T-cell (primary cell): Measurements from ENCODE around the gene DRG2. TPM values are rescaled to one million over a fixed set of nuclear protein-coding genes. Genes with fewer than 3 reads are reported as not detected.

Experiments used
- ATAC-seq, 4 experiments: fragments of 200-7000 bp in 3 of 4; fragments of 150-1000 bp in 1 of 4; cut with Tn5 transposase; replicated peaks in 1 of 4; 1 replicate in 3 of 4; 2 replicates in 1 of 4; pipeline ENCODE4 v1.10.0; 2021; ENCODE audit warnings: moderate library complexity in 3 of 4, mild to moderate bottlenecking in 2 of 4, moderate number of reproducible peaks in 1 of 4
- CTCF ChIA-PET, 2 donors: fragments of 300-600 bp; sonication (Branson Sonifier 250); formaldehyde crosslinking; loops; one replicate each; lab custom pipeline; 2022; ENCODE audit warnings: antibody characterized with exemption in 2 of 2; lab: Charles Lee
- POLR2A ChIA-PET, 2 donors: fragments of 300-600 bp; sonication (Branson Sonifier 250); formaldehyde crosslinking; loops; one replicate each; lab custom pipeline; 2022; ENCODE audit warnings: antibody characterized with exemption in 2 of 2; lab: Charles Lee
- DNase-seq, 35 experiments: peaks; one replicate each; pipeline versions ENCODE4 v3.0.0 to v3.0.0-alpha.2; 2013 to 2023
- H3K27ac ChIP-seq: one replicate; pipeline ENCODE4 v1.5.1; 2013; ENCODE audit warnings: low read length
- H3K27me3 ChIP-seq, 2 experiments: replicated peaks in 1 of 2; 1 replicate in 1 of 2; 2 replicates in 1 of 2; pipeline versions ENCODE4 v1.6.1 to v1.7.0; 2013; ENCODE audit warnings: low read length in 1 of 2, mixed read lengths in 1 of 2; ENCODE audit not compliant: control insufficient read depth in 2 of 2, insufficient read depth in 2 of 2; ENCODE audit errors: extremely low read depth in 1 of 2
- H3K36me3 ChIP-seq, 2 donors: 1 replicate in 1 of 2; 2 replicates in 1 of 2; pipeline versions ENCODE4 v1.6.1 to v1.7.0; 2013; ENCODE audit warnings: low read length in 1 of 2; ENCODE audit not compliant: control insufficient read depth in 2 of 2, insufficient read depth in 1 of 2; ENCODE audit errors: extremely low read depth in 1 of 2
- H3K4me1 ChIP-seq, 2 experiments: 1 replicate in 1 of 2; 2 replicates in 1 of 2; pipeline versions ENCODE4 v1.6.1 to v1.7.0; 2013; ENCODE audit warnings: low read length in 2 of 2, mixed read lengths in 1 of 2; ENCODE audit not compliant: insufficient read depth in 2 of 2, control insufficient read depth in 1 of 2; ENCODE audit errors: extremely low read depth in 1 of 2
- H3K4me3 ChIP-seq, 2 donors: 1 replicate in 1 of 2; 2 replicates in 1 of 2; pipeline versions ENCODE4 v1.5.1 to v1.7.0; 2013; ENCODE audit warnings: mild to moderate bottlenecking in 2 of 2, low read length in 1 of 2, moderate library complexity in 1 of 2; ENCODE audit not compliant: control insufficient read depth in 1 of 2; ENCODE audit errors: extremely low read depth in 1 of 2
- H3K9me3 ChIP-seq: 2 replicates; pipeline ENCODE4 v1.7.0; 2013
- H3K27ac Mint-ChIP-seq, 2 donors: one replicate each; pipeline ENCODE4 v1.8.0; 2020 to 2021; ENCODE audit warnings: mild to moderate bottlenecking in 2 of 2, mixed read lengths in 2 of 2
- H3K27me3 Mint-ChIP-seq, 2 donors: one replicate each; pipeline ENCODE4 v1.8.0; 2021 to 2022; ENCODE audit warnings: mixed read lengths in 2 of 2
- H3K36me3 Mint-ChIP-seq: one replicate; pipeline ENCODE4 v1.8.0; 2021; ENCODE audit warnings: mixed read lengths
- H3K4me1 Mint-ChIP-seq, 3 donors: one replicate each; pipeline ENCODE4 v1.8.0; 2020 to 2022; ENCODE audit warnings: mixed read lengths in 3 of 3, mild to moderate bottlenecking in 1 of 3
- H3K4me3 Mint-ChIP-seq, 3 donors: one replicate each; pipeline ENCODE4 v1.8.0; 2020 to 2022; ENCODE audit warnings: mild to moderate bottlenecking in 3 of 3, mixed read lengths in 3 of 3, moderate library complexity in 3 of 3
- H3K9me3 Mint-ChIP-seq, 3 donors: one replicate each; pipeline ENCODE4 v1.8.0; 2020 to 2022; ENCODE audit warnings: mixed read lengths in 3 of 3
- WGBS: methylation state at CpG from one replicate; pipeline ENCODE4 v1.1.5; 2013; ENCODE audit warnings: missing lambda C conversion rate; ENCODE audit not compliant: insufficient coverage; 5-methylcytosine and 5-hydroxymethylcytosine counted together
- total RNA-seq, 35 experiments: library from RNA in 6 of 35; stranded (reverse) in 6 of 35; fragments of 120-200 nt in 1 of 35; gene quantifications; one replicate each; pipeline versions ENCODE4 v1.2.1 to v1.2.4 and lab custom pipeline; 2013 to 2026

DRG2 gene
- total RNA-seq, 5 donors from 2014 or later (not counting 1 experiment from before 2014, with no cell fraction given) = 48.1 to 65.7 (median 57.3) TPM

GRCh38 chr17:18142417-18142816 is 54.7 kb downstream of the DRG2 start:
- Histone ChIP-seq H3K27ac (no peak overlapping the region), H3K4me1 (peaks cover 0 to 7% of the 10 kb centered on the region in 2 experiments), H3K27me3 (peaks cover 0 to 21% of the 10 kb centered on the region in 2 experiments), H3K4me3 (no peak overlapping the region), H3K36me3 (no peaks in the 10 kb centered on the region), H3K9me3 (no peaks in the 10 kb centered on the region)
- CTCF ChIA-PET = no interaction called here
- WGBS = 100% methylated on average over 2 of the region's 3 CpGs
- DNase-seq = no peak
- Mint-ChIP-seq H3K4me1 (peaks cover 3 to 7% (median 4%) of the 10 kb centered on the region in 3 donors), H3K4me3 (no peak overlapping the region), H3K36me3 (no peaks in the 10 kb centered on the region), H3K27me3 (peaks cover 0 to 4% of the 10 kb centered on the region in 2 donors), H3K9me3 (no peaks in the 10 kb centered on the region), H3K27ac (no peak overlapping the region)
- POLR2A ChIA-PET = no interaction called here
- ATAC-seq = no peak

- Histone ChIP-seq H3K4me1 (peaks cover 0 to 7% of the 10 kb centered on the region in 2 experiments), H3K36me3 (no peaks in the 10 kb centered on the region), H3K27me3 (peaks cover 0 to 22% of the 10 kb centered on the region in 2 experiments), H3K27ac (no peak overlapping the region), H3K9me3 (no peaks in the 10 kb centered on the region), H3K4me3 (no peak overlapping the region)
- Mint-ChIP-seq H3K27ac (no peak overlapping the region), H3K4me1 (peaks cover 3 to 7% (median 4%) of the 10 kb centered on the region in 3 donors), H3K4me3 (no peak overlapping the region), H3K9me3 (no peaks in the 10 kb centered on the region), H3K27me3 (peaks cover 0 to 4% of the 10 kb centered on the region in 2 donors), H3K36me3 (no peaks in the 10 kb centered on the region)
- WGBS = 79% methylated on average over 7 of the region's 18 CpGs
- ChIA-PET POLR2A (no interaction called here), CTCF (no interaction called here)
- ATAC-seq (no peak), DNase-seq (no peak)
Observed at GRCh38 chr17:18143044-18143936, 55.5 kb downstream of the DRG2 start.

GRCh38 chr17:18144261-18144660 is 56.5 kb downstream of the DRG2 start:
- Mint-ChIP-seq H3K4me3 (no peak overlapping the region), H3K36me3 (no peaks in the 10 kb centered on the region), H3K4me1 (peaks cover 3 to 7% (median 4%) of the 10 kb centered on the region in 3 donors), H3K9me3 (no peaks in the 10 kb centered on the region), H3K27me3 (peaks cover 0 to 4% of the 10 kb centered on the region in 2 donors), H3K27ac (no peak overlapping the region)
- Histone ChIP-seq H3K36me3 (no peaks in the 10 kb centered on the region), H3K9me3 (no peaks in the 10 kb centered on the region), H3K4me3 (no peak overlapping the region), H3K4me1 (peaks cover 0 to 7% of the 10 kb centered on the region in 2 experiments), H3K27me3 (peaks cover 0 to 29% of the 10 kb centered on the region in 2 experiments), H3K27ac (no peak overlapping the region)
- 85% methylated on average over 2 of the region's 4 CpGs for WGBS
- ATAC-seq = no peak
- DNase-seq = no peak
- CTCF ChIA-PET = no interaction called here
- POLR2A ChIA-PET = no interaction called here

- 100% methylated on average over 1 of the region's 1 CpG for WGBS
- Histone ChIP-seq H3K4me3 (no peak overlapping the region), H3K4me1 (peaks cover 0 to 7% of the 10 kb centered on the region in 2 experiments), H3K36me3 (no peaks in the 10 kb centered on the region), H3K27me3 (peaks cover 0 to 31% of the 10 kb centered on the region in 2 experiments), H3K9me3 (no peaks in the 10 kb centered on the region), H3K27ac (no peak overlapping the region)
- Mint-ChIP-seq H3K36me3 (no peaks in the 10 kb centered on the region), H3K4me3 (no peak overlapping the region), H3K27ac (no peak overlapping the region), H3K27me3 (peaks cover 0 to 4% of the 10 kb centered on the region in 2 donors), H3K9me3 (no peaks in the 10 kb centered on the region), H3K4me1 (peaks cover 3 to 7% (median 4%) of the 10 kb centered on the region in 3 donors)
- no peak for DNase-seq
- ChIA-PET POLR2A (no interaction called here), CTCF (no interaction called here)
- no peak for ATAC-seq
Observed at GRCh38 chr17:18144855-18145254, 57.1 kb downstream of the DRG2 start.

GRCh38 chr17:18145811-18146210 is 58.1 kb downstream of the DRG2 start:
- no peaks in the 10 kb centered on the region for H3K9me3 Mint-ChIP-seq
- Histone ChIP-seq H3K4me3 (no peak overlapping the region), H3K4me1 (peaks cover 0 to 7% of the 10 kb centered on the region in 2 experiments), H3K9me3 (no peaks in the 10 kb centered on the region), H3K27me3 (peaks cover 0 to 23% of the 10 kb centered on the region in 2 experiments), H3K36me3 (no peaks in the 10 kb centered on the region), H3K27ac (no peak overlapping the region)
- ChIA-PET POLR2A (no interaction called here), CTCF (no interaction called here)
- peaks cover 0 to 4% of the 10 kb centered on the region in 2 donors for H3K27me3 Mint-ChIP-seq
- H3K27ac Mint-ChIP-seq = no peak overlapping the region
- no peak overlapping the region for H3K4me3 Mint-ChIP-seq
- ATAC-seq (no peak), DNase-seq (no peak)
- peaks cover 3 to 7% (median 4%) of the 10 kb centered on the region in 3 donors for H3K4me1 Mint-ChIP-seq
- H3K36me3 Mint-ChIP-seq = no peaks in the 10 kb centered on the region
- WGBS = 85% methylated on average over 13 of the region's 13 CpGs

GRCh38 chr17:18146259-18146658 is 58.5 kb downstream of the DRG2 start:
- H3K27me3 ChIP-seq = peaks cover 0 to 20% of the 10 kb centered on the region in 2 experiments
- 100% methylated on average over 1 of the region's 2 CpGs for WGBS
- no peak overlapping the region for H3K27ac Mint-ChIP-seq
- no peaks in the 10 kb centered on the region for H3K36me3 ChIP-seq
- peaks cover 0 to 2% (median under 1%) of the 10 kb centered on the region in 3 donors for H3K4me1 Mint-ChIP-seq
- H3K4me1 ChIP-seq = peaks cover 0 to 3% of the 10 kb centered on the region in 2 experiments
- no peak for DNase-seq
- no peak overlapping the region for H3K4me3 ChIP-seq
- H3K9me3 Mint-ChIP-seq = no peaks in the 10 kb centered on the region
- H3K27ac ChIP-seq = no peak overlapping the region
- H3K36me3 Mint-ChIP-seq = no peaks in the 10 kb centered on the region
- ChIA-PET POLR2A (no interaction called here), CTCF (no interaction called here)
- H3K27me3 Mint-ChIP-seq = peaks cover 0 to 1% of the 10 kb centered on the region in 2 donors
- no peak overlapping the region for H3K4me3 Mint-ChIP-seq
- H3K9me3 ChIP-seq = no peaks in the 10 kb centered on the region
- ATAC-seq = no peak
